HG03439 (cell line): ENCODE measurements around the gene CRHR1.

Experiments used
- ATAC-seq: cut with Tn5 transposase; IDR thresholded peaks from one replicate; pipeline ENCODE4 v1.9.1; 2021; ENCODE audit warnings: mild to moderate bottlenecking, moderate library complexity; ENCODE audit not compliant: unreplicated experiment

CRHR1 gene

GRCh38 chr17:45841186-45841585 is 57.1 kb downstream of the CRHR1 start:
- ATAC-seq, result no peak

- ATAC-seq, result no peak
Observed at GRCh38 chr17:45841883-45842525, 57.9 kb downstream of the CRHR1 start.

- ATAC-seq, result no peak
Observed at GRCh38 chr17:45843722-45844121, 59.6 kb downstream of the CRHR1 start.

- no peak for ATAC-seq
Observed at GRCh38 chr17:45844695-45845375, 60.7 kb downstream of the CRHR1 start, which contains the start of gene SPPL2C. SPPL2C (plus strand) TSS chr17:45844881; CDS start chr17:45844907, 26 bp downstream.

- no peak for ATAC-seq
Observed at GRCh38 chr17:45845376-45846185, 61.5 kb downstream of the CRHR1 start.

GRCh38 chr17:45846223-45846622 is 62.1 kb downstream of the CRHR1 start:
- ATAC-seq, result no peak

- no peak for ATAC-seq
Observed at GRCh38 chr17:45846646-45847045, 62.5 kb downstream of the CRHR1 start.

- no peak for ATAC-seq
Observed at GRCh38 chr17:45847101-45847500, 63.0 kb downstream of the CRHR1 start.

- ATAC-seq, result no peak
Observed at GRCh38 chr17:45847747-45848146, 63.6 kb downstream of the CRHR1 start.

GRCh38 chr17:45848405-45848804 is 64.3 kb downstream of the CRHR1 start:
- no peak for ATAC-seq

GRCh38 chr17:45848868-45849535 is 64.9 kb downstream of the CRHR1 start:
- ATAC-seq, result no peak

GRCh38 chr17:45849536-45849990 is 65.4 kb downstream of the CRHR1 start:
- no peak for ATAC-seq

GRCh38 chr17:45850011-45850410 is 65.9 kb downstream of the CRHR1 start:
- ATAC-seq, result no peak

GRCh38 chr17:45850468-45850867 is 66.3 kb downstream of the CRHR1 start:
- no peak for ATAC-seq

GRCh38 chr17:45851022-45851421 is 66.9 kb downstream of the CRHR1 start:
- no peak for ATAC-seq

GRCh38 chr17:45851464-45851863 is 67.3 kb downstream of the CRHR1 start:
- ATAC-seq, result no peak

GRCh38 chr17:45851873-45852272 is 67.8 kb downstream of the CRHR1 start:
- no peak for ATAC-seq

GRCh38 chr17:45852535-45853297 is 68.6 kb downstream of the CRHR1 start:
- no peak for ATAC-seq

GRCh38 chr17:45854209-45854608 is 70.1 kb downstream of the CRHR1 start:
- no peak for ATAC-seq

- no peak for ATAC-seq
Observed at GRCh38 chr17:45855691-45856336, 71.7 kb downstream of the CRHR1 start.
